IPS-20b (cell line): Measurements from ENCODE around the gene RAB40C.
A peak's percentile ranks its signal among the peaks of the same experiment; 100 is the strongest.

ENCODE experiments used
- H3K27ac ChIP-seq: one replicate; pipeline ENCODE4 v1.5.1; 2013; ENCODE audit warnings: low read length
- H3K27me3 ChIP-seq: 2 replicates; pipeline ENCODE4 v1.6.1; 2013; ENCODE audit warnings: mild to moderate bottlenecking, low read length, inconsistent platforms; ENCODE audit not compliant: insufficient read depth
- H3K36me3 ChIP-seq: 2 replicates; pipeline ENCODE4 v1.6.1; 2013; ENCODE audit warnings: low read depth, mild to moderate bottlenecking, inconsistent platforms, low read length, moderate library complexity; ENCODE audit not compliant: insufficient read depth
- H3K4me1 ChIP-seq: 2 replicates; pipeline ENCODE4 v1.6.1; 2013; ENCODE audit warnings: mild to moderate bottlenecking, control low read depth, inconsistent platforms, low read length, moderate library complexity; ENCODE audit not compliant: insufficient read depth
- H3K4me3 ChIP-seq: 2 replicates; pipeline ENCODE4 v1.5.1; 2013; ENCODE audit warnings: mild to moderate bottlenecking, low read length, inconsistent platforms
- H3K9ac ChIP-seq: 2 replicates; pipeline ENCODE4 v1.6.1; 2013; ENCODE audit warnings: low read depth, mild to moderate bottlenecking, inconsistent platforms, low read length, moderate library complexity
- H3K9me3 ChIP-seq: 2 replicates; pipeline ENCODE4 v1.6.1; 2013; ENCODE audit warnings: mild to moderate bottlenecking, low read depth, low read length, inconsistent platforms; ENCODE audit not compliant: insufficient read depth

RAB40C gene

GRCh38 chr16:589658-590187, at the start of gene RAB40C:
TSS of gene RAB40C (plus strand) at chr16:590066. CDS start at chr16:590292, 226 bp downstream.
- peak within 1 kb of the TSS; percentile 97 for H3K9ac ChIP-seq
- peak within 1 kb of the TSS; percentile 99 for H3K27ac ChIP-seq
- H3K9me3 ChIP-seq = no peaks in the 10 kb centered on the region
- peak within 1 kb of the TSS; percentile 95 for H3K4me3 ChIP-seq
- H3K36me3 ChIP-seq = no peaks in the 10 kb centered on the region
- peaks cover 51% of the 10 kb centered on the region for H3K27me3 ChIP-seq
- H3K4me1 ChIP-seq = no peaks in the 10 kb centered on the region

GRCh38 chr16:540645-541340, 49.1 kb upstream of the RAB40C start:
- Histone ChIP-seq H3K27me3 (no peaks in the 10 kb centered on the region), H3K9ac (no peak overlapping the region), H3K27ac (no peak overlapping the region), H3K4me3 (no peak overlapping the region), H3K36me3 (no peaks in the 10 kb centered on the region; the same call in 1 of the 2 replicates), H3K9me3 (no peaks in the 10 kb centered on the region), H3K4me1 (no peaks in the 10 kb centered on the region)

- H3K9me3 ChIP-seq = no peaks in the 10 kb centered on the region
- H3K4me3 ChIP-seq = no peak overlapping the region
- H3K4me1 ChIP-seq = no peaks in the 10 kb centered on the region
- H3K27me3 ChIP-seq = no peaks in the 10 kb centered on the region
- no peak overlapping the region for H3K9ac ChIP-seq
- no peak overlapping the region for H3K27ac ChIP-seq
- H3K36me3 ChIP-seq = no peaks in the 10 kb centered on the region; the same call in 1 of the 2 replicates
These were observed 46.3 kb upstream of the RAB40C start for GRCh38 chr16:543301-544164.

GRCh38 chr16:544517-544916, 45.3 kb upstream of the RAB40C start:
- H3K27me3 ChIP-seq = no peaks in the 10 kb centered on the region
- H3K4me1 ChIP-seq = no peaks in the 10 kb centered on the region
- H3K27ac ChIP-seq = no peak overlapping the region
- no peaks in the 10 kb centered on the region for H3K9me3 ChIP-seq
- no peak overlapping the region for H3K9ac ChIP-seq
- H3K4me3 ChIP-seq = no peak overlapping the region
- H3K36me3 ChIP-seq = no peaks in the 10 kb centered on the region

- Histone ChIP-seq H3K27me3 (no peaks in the 10 kb centered on the region), H3K4me1 (no peaks in the 10 kb centered on the region), H3K4me3 (no peak overlapping the region), H3K27ac (no peak overlapping the region), H3K9ac (no peak overlapping the region), H3K9me3 (no peaks in the 10 kb centered on the region), H3K36me3 (no peaks in the 10 kb centered on the region)
These were observed 42.7 kb upstream of the RAB40C start for GRCh38 chr16:546909-547770.

- no peak overlapping the region for H3K27ac ChIP-seq
- no peaks in the 10 kb centered on the region for H3K27me3 ChIP-seq
- H3K9ac ChIP-seq = no peak overlapping the region
- no peaks in the 10 kb centered on the region for H3K9me3 ChIP-seq
- no peak overlapping the region for H3K4me3 ChIP-seq
- H3K36me3 ChIP-seq = no peaks in the 10 kb centered on the region
- no peaks in the 10 kb centered on the region for H3K4me1 ChIP-seq
These were observed 41.3 kb upstream of the RAB40C start for GRCh38 chr16:548586-548985.

GRCh38 chr16:549544-550263, 40.2 kb upstream of the RAB40C start:
- H3K9me3 ChIP-seq = no peaks in the 10 kb centered on the region
- H3K27me3 ChIP-seq = no peaks in the 10 kb centered on the region
- no peak overlapping the region for H3K9ac ChIP-seq
- H3K4me1 ChIP-seq = no peaks in the 10 kb centered on the region
- H3K4me3 ChIP-seq = no peak overlapping the region
- H3K36me3 ChIP-seq = no peaks in the 10 kb centered on the region
- no peak overlapping the region for H3K27ac ChIP-seq

GRCh38 chr16:551210-551609, 38.7 kb upstream of the RAB40C start:
- no peaks in the 10 kb centered on the region for H3K27me3 ChIP-seq
- no peaks in the 10 kb centered on the region for H3K36me3 ChIP-seq
- H3K27ac ChIP-seq = no peak overlapping the region
- no peak overlapping the region for H3K4me3 ChIP-seq
- no peaks in the 10 kb centered on the region for H3K4me1 ChIP-seq
- no peak overlapping the region for H3K9ac ChIP-seq
- H3K9me3 ChIP-seq = no peaks in the 10 kb centered on the region

- H3K36me3 ChIP-seq = no peaks in the 10 kb centered on the region
- no peaks in the 10 kb centered on the region for H3K9me3 ChIP-seq
These were observed 37.7 kb upstream of the RAB40C start for GRCh38 chr16:552171-552570.

GRCh38 chr16:553601-554296, 36.1 kb upstream of the RAB40C start:
- Histone ChIP-seq H3K36me3 (no peaks in the 10 kb centered on the region), H3K9ac (no peak overlapping the region), H3K4me3 (no peak overlapping the region), H3K4me1 (no peaks in the 10 kb centered on the region), H3K9me3 (no peaks in the 10 kb centered on the region), H3K27ac (no peak overlapping the region), H3K27me3 (peaks cover 9% of the 10 kb centered on the region)

More at GRCh38 chr16:552171-552570, 37.7 kb upstream of the RAB40C start:
- no peak overlapping the region for H3K9ac ChIP-seq
- H3K27ac ChIP-seq = no peak overlapping the region
- no peak overlapping the region for H3K4me3 ChIP-seq
- H3K4me1 ChIP-seq = no peaks in the 10 kb centered on the region
- no peaks in the 10 kb centered on the region for H3K27me3 ChIP-seq
